Astrocyte (in vitro differentiated cells and primary cell): ENCODE measurements around the gene ADGRA1. TPM values are rescaled to one million over a fixed set of nuclear protein-coding genes. Genes with fewer than 3 reads are reported as not detected.

Experiments used
- DNase-seq: peaks from one replicate; pipeline ENCODE4 v3.0.0-alpha.2; 2010; ENCODE audit warnings: low read depth
- FAIRE-seq: peaks from 2 replicates; lab custom pipeline; 2011; peaks lifted over from hg19 to GRCh38; lab: Jason Lieb, UNC
- H2AFZ ChIP-seq: 2 replicates; pipeline ENCODE4 v1.6.0; 2012; ENCODE audit warnings: low read depth, low read length, inconsistent platforms
- H3K27ac ChIP-seq: 2 replicates; pipeline ENCODE4 v1.5.1; 2011; ENCODE audit warnings: low read depth, low read length, inconsistent platforms
- H3K27me3 ChIP-seq: 2 replicates; pipeline ENCODE4 v1.6.0; 2011; ENCODE audit warnings: low read length, inconsistent platforms; ENCODE audit not compliant: insufficient read depth
- H3K36me3 ChIP-seq: 2 replicates; pipeline ENCODE4 v1.5.1; 2011; ENCODE audit warnings: low read length, inconsistent platforms; ENCODE audit not compliant: insufficient read depth
- H3K4me1 ChIP-seq: 2 replicates; pipeline ENCODE4 v1.5.1; 2011; ENCODE audit warnings: low read length, inconsistent platforms; ENCODE audit not compliant: insufficient read depth
- H3K4me2 ChIP-seq: 2 replicates; pipeline ENCODE4 v1.6.0; 2012; ENCODE audit warnings: low read length, inconsistent platforms
- H3K4me3 ChIP-seq: 2 replicates; pipeline ENCODE4 v1.5.1; 2011; ENCODE audit warnings: low read depth, mild to moderate bottlenecking, low read length, inconsistent platforms; ENCODE audit not compliant: insufficient read depth
- H3K79me2 ChIP-seq: 2 replicates; pipeline ENCODE4 v1.6.0; 2012; ENCODE audit warnings: mild to moderate bottlenecking, low read length, inconsistent platforms; ENCODE audit not compliant: insufficient read depth
- H3K9ac ChIP-seq: 2 replicates; pipeline ENCODE4 v1.6.0; 2012; ENCODE audit warnings: mild to moderate bottlenecking, low read length, inconsistent platforms
- H3K9me3 ChIP-seq: 2 replicates; pipeline ENCODE4 v1.5.1; 2012; ENCODE audit warnings: low read depth, mild to moderate bottlenecking, low read length, inconsistent platforms; ENCODE audit not compliant: insufficient read depth
- H4K20me1 ChIP-seq: 2 replicates; pipeline ENCODE4 v1.6.0; 2012; ENCODE audit warnings: low read length, inconsistent platforms; ENCODE audit not compliant: insufficient read depth
- H3K27ac Mint-ChIP-seq: one replicate; pipeline ENCODE4 v1.8.0; 2021; ENCODE audit warnings: mild to moderate bottlenecking, mixed read lengths; ENCODE audit not compliant: unreplicated experiment
- H3K27me3 Mint-ChIP-seq: one replicate; pipeline ENCODE4 v1.8.0; 2021; ENCODE audit warnings: low read depth, mixed read lengths; ENCODE audit not compliant: unreplicated experiment
- H3K36me3 Mint-ChIP-seq: one replicate; pipeline ENCODE4 v1.8.0; 2021; ENCODE audit warnings: low read depth, mixed read lengths; ENCODE audit not compliant: unreplicated experiment
- H3K4me1 Mint-ChIP-seq: one replicate; pipeline ENCODE4 v1.8.0; 2021; ENCODE audit warnings: low read depth, mixed read lengths; ENCODE audit not compliant: unreplicated experiment
- H3K4me3 Mint-ChIP-seq: one replicate; pipeline ENCODE4 v1.8.0; 2021; ENCODE audit warnings: mild to moderate bottlenecking, moderate library complexity, mixed read lengths; ENCODE audit not compliant: unreplicated experiment
- H3K9me3 Mint-ChIP-seq: one replicate; pipeline ENCODE4 v1.8.0; 2021; ENCODE audit warnings: mild to moderate bottlenecking, mixed read lengths; ENCODE audit not compliant: unreplicated experiment
- EZH2 ChIP-seq: IDR thresholded peaks from 2 replicates; pipeline ENCODE4 v1.6.1; 2012; ENCODE audit warnings: mild to moderate bottlenecking, low read length, inconsistent platforms; ENCODE audit not compliant: insufficient read depth
- total RNA-seq: library from RNA; stranded (reverse); gene quantifications from 2 replicates; pipeline ENCODE4 v1.2.1, GENCODE V29; 2021
- TF ChIP-seq, protein P1 (sequence below): IDR thresholded peaks from 2 replicates; pipeline ENCODE4 v1.5.1; 2011; ENCODE audit warnings: low read depth, mild to moderate bottlenecking, inconsistent platforms, low read length, moderate library complexity; ENCODE audit not compliant: insufficient read depth

Gene ADGRA1
- total RNA-seq, 1 donor from 2014 or later, result not detected

DNA sequence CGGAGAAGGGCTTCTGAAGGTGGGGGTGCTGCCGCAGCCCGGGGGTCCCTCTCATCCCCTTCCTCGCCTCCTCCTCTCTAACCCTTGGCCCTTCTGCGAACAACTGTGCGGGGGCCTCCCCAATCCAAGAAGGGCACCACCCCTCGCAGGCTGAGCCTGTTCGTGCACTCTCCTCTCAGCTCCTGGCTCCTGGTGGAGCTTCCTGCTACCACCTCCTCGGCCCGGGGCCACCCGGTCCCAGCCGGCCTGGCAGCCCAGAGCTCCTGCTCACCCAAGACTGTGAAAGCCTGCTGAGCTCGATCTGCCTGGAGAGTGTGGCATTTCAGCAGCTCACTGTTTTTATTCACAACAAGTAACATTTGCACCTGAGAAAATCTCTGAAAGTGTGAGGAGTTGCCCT is 2.4 kb downstream of the ADGRA1 start:
- no peaks in the 10 kb centered on the region for H3K36me3 ChIP-seq
- no peak for TF ChIP-seq EZH2
- TF ChIP-seq, protein P1, sequence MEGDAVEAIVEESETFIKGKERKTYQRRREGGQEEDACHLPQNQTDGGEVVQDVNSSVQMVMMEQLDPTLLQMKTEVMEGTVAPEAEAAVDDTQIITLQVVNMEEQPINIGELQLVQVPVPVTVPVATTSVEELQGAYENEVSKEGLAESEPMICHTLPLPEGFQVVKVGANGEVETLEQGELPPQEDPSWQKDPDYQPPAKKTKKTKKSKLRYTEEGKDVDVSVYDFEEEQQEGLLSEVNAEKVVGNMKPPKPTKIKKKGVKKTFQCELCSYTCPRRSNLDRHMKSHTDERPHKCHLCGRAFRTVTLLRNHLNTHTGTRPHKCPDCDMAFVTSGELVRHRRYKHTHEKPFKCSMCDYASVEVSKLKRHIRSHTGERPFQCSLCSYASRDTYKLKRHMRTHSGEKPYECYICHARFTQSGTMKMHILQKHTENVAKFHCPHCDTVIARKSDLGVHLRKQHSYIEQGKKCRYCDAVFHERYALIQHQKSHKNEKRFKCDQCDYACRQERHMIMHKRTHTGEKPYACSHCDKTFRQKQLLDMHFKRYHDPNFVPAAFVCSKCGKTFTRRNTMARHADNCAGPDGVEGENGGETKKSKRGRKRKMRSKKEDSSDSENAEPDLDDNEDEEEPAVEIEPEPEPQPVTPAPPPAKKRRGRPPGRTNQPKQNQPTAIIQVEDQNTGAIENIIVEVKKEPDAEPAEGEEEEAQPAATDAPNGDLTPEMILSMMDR, result no peak
- DNase-seq (no peak), FAIRE-seq (no peak)
- peaks cover 63% of the 10 kb centered on the region for H3K27me3 Mint-ChIP-seq
- H2AFZ ChIP-seq, result no peak overlapping the region
- H3K4me1 ChIP-seq, result no peaks in the 10 kb centered on the region
- no peak overlapping the region for H3K27ac ChIP-seq
- H3K9me3 ChIP-seq, result no peaks in the 10 kb centered on the region
- no peak overlapping the region for H3K4me2 ChIP-seq
- H3K79me2 ChIP-seq, result no peaks in the 10 kb centered on the region
- no peak overlapping the region for H3K4me3 Mint-ChIP-seq
- H3K9ac ChIP-seq, result no peak overlapping the region
- no peak overlapping the region for H3K27ac Mint-ChIP-seq
- no peak overlapping the region for H3K4me3 ChIP-seq
- H4K20me1 ChIP-seq, result no peaks in the 10 kb centered on the region
- peaks cover 18% of the 10 kb centered on the region for H3K27me3 ChIP-seq
- peaks cover 2% of the 10 kb centered on the region for H3K4me1 Mint-ChIP-seq
- no peaks in the 10 kb centered on the region for H3K36me3 Mint-ChIP-seq
- H3K9me3 Mint-ChIP-seq, result peaks cover 1% of the 10 kb centered on the region

DNA sequence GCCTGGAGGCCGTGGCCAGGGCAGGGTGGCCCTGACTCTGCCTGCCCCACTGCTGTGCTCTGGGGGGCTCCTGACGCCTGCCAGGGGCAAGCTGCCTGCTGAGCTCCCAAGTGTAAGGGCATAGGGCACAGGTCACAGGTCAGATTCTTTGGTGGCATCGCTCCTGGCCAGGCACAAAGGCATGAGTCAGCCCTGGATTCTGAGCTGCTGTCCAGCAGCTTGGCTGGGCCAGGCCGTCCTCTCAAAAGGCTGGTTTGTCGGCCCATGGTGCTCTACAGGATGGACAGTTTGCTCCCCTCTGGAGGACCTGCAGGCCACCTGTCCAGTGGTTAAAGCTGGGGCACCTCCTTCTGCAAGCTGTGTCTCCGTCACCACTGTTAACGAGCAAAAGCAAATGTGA is 2.9 kb downstream of the ADGRA1 start:
- Histone ChIP-seq H3K9ac (no peak overlapping the region), H4K20me1 (no peaks in the 10 kb centered on the region), H3K9me3 (no peaks in the 10 kb centered on the region), H3K27me3 (peaks cover 18% of the 10 kb centered on the region), H3K4me2 (no peak overlapping the region), H3K36me3 (no peaks in the 10 kb centered on the region), H3K4me1 (no peaks in the 10 kb centered on the region), H3K4me3 (no peak overlapping the region), H3K79me2 (no peaks in the 10 kb centered on the region), H3K27ac (no peak overlapping the region), H2AFZ (no peak overlapping the region)
- no peak for FAIRE-seq
- peaks cover 2% of the 10 kb centered on the region for H3K4me1 Mint-ChIP-seq
- H3K4me3 Mint-ChIP-seq, result no peak overlapping the region
- TF ChIP-seq, protein P1, result no peak
- H3K36me3 Mint-ChIP-seq, result no peaks in the 10 kb centered on the region
- peaks cover 63% of the 10 kb centered on the region for H3K27me3 Mint-ChIP-seq
- H3K27ac Mint-ChIP-seq, result no peak overlapping the region
- no peak for DNase-seq
- peaks cover 1% of the 10 kb centered on the region for H3K9me3 Mint-ChIP-seq

DNA sequence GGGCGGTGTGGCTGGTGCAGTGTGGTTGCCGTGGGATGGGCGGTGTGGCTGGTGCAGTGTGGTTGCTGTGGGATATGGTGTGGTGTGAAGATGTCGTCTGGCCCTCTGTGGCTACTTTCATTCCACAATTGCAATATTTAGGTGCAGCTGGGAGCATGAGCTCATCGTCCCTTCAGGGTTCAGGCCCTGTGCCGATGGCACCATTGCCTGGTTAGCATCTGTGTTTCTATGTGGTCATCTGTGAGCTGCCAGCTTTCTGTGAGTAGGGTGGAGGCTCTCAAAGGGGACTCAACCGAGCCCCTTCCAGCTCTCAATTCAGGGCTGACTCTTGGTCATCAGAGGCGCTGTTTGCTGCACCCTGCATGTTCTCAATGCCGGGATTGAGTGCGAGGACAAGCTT is 3.6 kb downstream of the ADGRA1 start:
- H3K36me3 ChIP-seq, result no peaks in the 10 kb centered on the region
- Mint-ChIP-seq H3K4me3 (no peak overlapping the region), H3K36me3 (no peaks in the 10 kb centered on the region), H3K27me3 (peaks cover 67% of the 10 kb centered on the region), H3K27ac (no peak overlapping the region), H3K4me1 (peaks cover 2% of the 10 kb centered on the region), H3K9me3 (peaks cover 1% of the 10 kb centered on the region)
- no peak overlapping the region for H3K4me2 ChIP-seq
- H3K27ac ChIP-seq, result no peak overlapping the region
- TF ChIP-seq EZH2, result no peak
- TF ChIP-seq, protein P1, result no peak
- H4K20me1 ChIP-seq, result no peaks in the 10 kb centered on the region
- no peak for FAIRE-seq
- H3K27me3 ChIP-seq, result peaks cover 18% of the 10 kb centered on the region
- DNase-seq, result no peak
- no peaks in the 10 kb centered on the region for H3K79me2 ChIP-seq
- H3K4me1 ChIP-seq, result no peaks in the 10 kb centered on the region
- H3K9me3 ChIP-seq, result no peaks in the 10 kb centered on the region
- H2AFZ ChIP-seq, result no peak overlapping the region
- no peak overlapping the region for H3K4me3 ChIP-seq
- no peak overlapping the region for H3K9ac ChIP-seq
